GM18907 (cell line): Measurements from ENCODE around the gene ZGPAT.
"Not testable (repeated sequence)": the region's sequence is repeated elsewhere in the genome, so short reads cannot be mapped to it uniquely, and the experiment has no call there.

Experiments
- ATAC-seq: cut with Tn5 transposase; IDR thresholded peaks from one replicate; pipeline ENCODE4 v1.9.1; 2021; ENCODE audit warnings: mild to moderate bottlenecking, moderate library complexity; ENCODE audit not compliant: unreplicated experiment

ZGPAT gene

DNA sequence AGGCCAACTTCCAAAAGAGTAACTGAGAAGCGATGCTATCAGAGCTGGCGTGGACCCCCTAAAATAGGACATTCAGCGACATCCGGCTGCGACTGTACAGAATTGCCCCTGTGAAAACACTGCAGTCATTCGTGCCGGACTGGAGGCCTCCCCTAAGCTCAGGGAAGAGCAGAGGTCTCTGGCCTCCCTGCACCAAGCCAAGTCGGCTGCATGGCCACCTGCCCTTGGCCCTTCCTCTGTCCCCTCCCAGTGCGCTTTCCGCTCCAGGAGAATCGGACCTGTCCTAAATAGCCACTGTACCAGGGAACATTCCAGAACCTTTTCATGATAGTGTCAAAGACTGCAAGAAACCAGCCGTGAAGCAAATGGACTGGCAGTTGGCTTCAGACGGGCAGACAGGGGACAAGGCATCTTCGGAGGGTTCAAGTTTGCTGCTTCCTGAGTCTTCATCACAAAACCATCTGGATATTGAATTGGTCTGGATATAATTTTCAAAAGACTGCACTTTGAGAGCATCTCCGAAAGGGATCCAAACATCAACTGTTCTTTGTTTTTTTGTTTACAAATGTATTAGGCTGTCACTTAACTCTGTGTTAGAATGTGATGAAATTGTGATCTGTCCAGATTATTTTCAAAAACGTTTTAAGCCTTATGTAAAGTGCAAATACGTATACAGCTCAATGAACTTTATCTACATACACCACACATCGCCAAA, 48.3 kb downstream of the ZGPAT start:
- no peak for ATAC-seq

DNA sequence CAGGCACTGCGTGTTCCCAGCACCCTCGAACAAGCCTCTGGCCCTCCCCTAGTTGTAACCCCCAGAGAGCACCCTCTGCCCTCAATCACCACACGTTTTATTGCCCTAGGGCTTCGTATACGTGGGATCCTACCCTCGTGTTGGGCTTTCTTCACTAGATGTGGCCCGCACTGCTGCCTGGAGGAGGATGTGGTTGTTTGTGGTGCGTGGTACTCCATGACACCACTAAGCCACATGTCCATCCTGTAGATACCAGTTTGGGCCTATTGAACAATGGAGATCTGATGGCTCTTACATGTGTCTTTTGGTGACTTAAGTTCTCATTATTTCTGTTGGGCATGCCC, 48.8 kb downstream of the ZGPAT start:
- ATAC-seq = no peak

DNA sequence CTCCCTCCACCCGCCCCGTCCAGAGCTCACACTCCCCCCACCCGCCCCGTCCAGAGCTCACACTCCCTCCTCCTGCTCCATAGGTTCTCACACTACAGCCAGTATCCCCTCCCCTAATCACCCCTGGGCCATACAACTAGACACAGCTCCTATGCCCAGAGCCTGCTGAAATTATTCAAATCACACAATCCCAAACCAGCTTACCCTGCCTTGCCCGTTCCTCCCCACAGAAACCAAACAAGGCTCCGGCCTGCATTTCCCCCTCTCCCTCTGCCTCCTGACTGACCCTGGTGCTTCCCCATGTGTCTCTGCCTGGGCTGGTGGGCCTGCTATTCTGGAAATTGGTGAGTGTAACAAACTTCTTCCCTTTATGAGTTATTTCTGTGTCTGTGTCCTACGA, 50.3 kb downstream of the ZGPAT start:
- ATAC-seq = no peak

DNA sequence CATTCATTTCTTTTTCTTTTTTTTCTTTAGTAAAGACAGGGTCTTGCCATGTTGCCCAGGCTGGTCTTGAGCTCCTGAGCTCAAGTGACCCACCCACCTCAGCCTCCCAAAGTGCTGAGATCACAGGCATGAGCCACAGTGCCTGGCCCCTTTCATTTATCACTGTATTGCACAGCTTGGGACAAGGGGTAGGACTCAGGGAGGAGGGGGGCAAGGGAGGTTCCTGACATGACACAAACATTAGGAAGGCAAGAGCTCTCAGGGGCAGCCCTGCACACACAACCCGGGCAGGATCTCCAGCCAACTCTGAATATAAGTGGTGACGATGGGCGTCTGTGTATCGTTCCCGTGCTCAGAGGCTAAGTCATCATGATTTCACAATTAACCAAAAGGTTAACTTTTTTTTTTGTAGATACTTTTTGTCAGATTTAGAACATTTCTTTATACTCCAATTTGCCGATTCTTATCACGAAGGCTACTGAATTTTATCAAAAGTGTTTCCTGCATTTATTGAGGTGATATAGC, 51.6 kb downstream of the ZGPAT start:
- no peak for ATAC-seq

DNA sequence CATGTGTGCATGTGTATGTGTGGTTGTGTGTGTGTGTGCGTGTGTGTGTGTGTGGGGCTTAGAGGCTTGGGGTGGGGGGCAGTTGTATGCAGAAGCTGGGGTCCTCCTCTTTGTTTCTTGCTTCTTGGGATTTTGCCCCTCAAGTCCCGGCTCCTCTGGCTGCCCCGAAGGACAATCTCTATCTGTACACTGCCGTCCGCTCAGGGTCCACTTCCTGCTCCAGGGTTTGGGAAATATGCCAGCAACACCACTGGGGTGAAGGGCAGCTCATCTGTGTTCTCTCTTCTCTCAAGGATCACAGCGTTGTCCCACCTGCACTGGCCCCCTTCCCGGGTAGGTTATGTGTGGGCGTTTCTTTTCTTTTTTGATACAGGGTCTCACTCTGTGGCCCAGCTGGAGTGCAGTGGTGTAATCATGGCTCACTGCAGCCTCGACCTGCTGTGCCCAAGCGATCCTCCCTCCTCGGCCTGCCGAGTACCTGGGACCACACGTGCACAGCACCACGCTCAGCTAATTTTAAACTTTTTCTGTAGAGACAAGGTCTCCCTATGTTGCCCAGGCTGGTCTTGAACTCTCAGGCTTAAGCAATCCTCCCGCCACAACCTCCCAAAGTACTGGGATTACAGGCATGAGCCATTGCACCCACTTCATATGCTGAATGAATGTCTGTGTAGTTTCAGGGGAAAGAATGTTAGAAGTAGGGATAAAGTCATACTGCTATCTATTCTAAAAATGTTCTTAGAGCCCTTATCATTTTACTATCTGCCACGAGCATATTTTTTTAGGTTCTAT, 57.4 kb downstream of the ZGPAT start:
- ATAC-seq = no peak

DNA sequence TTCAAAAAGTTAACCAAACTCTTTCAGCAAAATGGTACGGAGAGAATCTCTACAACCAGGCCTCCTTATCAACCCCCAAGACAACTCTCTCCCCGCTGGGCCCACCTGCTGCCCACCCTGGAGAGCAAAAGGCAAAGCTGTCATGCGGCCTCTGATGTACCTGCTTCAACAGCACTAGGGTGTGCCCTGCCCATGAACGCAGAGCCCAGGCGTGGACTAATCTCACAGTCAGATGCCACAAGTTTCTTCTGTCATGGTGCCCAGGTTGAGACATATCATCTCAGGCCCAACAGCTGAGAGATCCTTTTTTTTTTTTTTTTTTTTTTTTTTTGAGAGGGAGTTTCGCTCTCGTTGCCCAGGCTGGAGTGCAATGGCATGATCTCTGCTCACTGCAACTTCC, 58.1 kb downstream of the ZGPAT start:
- no peak for ATAC-seq

DNA sequence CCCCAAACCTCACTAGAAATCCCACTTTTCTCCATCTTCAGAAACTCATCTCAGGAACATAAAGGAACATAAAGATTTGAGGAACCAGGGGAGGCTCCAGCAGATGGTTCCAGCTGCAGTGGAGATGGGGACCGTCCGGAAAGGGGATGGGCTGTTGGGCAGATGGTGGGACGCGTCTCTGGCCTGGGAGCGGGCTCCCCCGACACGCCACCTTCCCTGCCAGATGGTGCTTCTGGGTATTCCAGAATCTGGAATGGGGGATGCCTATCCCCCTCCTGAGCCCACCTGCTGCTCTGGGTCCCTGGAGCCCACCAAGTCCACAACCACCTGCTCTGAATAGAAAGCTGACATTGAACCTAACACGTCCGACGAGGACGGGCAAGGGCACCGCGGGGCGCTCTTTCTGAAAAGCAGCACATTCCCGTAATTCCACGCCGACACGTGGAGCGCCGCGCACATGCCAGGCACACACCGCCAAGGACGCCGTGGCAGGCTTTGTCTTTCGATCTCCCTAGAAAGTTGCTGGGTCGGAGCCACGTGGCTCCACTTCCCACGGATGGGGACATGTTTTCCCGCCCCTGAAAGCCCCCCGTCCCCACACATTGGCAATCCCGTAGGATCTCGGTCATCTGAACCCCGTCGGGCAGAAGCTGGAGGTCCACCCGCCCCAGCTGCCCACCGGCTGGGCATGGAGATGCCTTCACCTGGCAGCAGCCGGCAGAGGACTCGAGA, 59.0 kb downstream of the ZGPAT start:
- ATAC-seq = no peak

DNA sequence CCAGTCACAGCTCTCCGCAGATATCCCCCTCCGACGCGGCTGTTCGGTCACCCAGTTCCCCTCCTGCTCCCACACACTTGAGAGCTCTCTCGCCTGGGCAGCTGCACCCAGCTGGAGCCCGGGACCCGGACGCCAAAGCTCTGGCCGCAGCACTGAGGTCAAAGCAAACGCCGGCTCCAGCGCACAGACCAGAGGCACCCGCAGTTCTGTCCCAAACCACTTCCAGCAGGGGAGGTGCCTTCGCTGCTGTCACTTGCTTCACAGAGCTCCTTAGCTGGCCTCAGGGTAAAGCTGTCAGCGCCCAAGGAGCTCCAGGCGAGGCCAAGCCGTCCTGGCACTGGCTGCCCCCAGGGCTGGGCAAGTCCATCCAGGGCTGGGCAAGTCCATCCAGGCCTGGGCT, 59.6 kb downstream of the ZGPAT start:
- no peak for ATAC-seq

DNA sequence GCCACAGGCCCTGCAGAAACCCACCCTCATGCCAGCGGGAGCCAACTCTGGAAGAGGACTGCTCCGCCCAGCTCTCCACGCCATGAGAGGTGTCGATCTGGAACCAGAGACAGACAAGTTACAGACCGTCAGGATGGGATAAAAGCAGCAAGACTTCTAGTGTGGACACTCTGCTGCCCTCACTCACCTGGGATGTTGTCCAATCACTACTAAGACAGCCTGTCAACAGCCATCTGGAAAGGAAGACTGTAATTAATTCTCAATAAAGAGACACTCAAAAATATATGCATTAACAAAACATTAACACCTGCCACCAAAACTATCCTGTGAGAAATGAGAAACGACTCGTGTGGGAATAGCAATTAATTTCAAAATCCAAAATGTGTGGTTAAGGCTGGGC, 60.0 kb downstream of the ZGPAT start:
- ATAC-seq = no peak

DNA sequence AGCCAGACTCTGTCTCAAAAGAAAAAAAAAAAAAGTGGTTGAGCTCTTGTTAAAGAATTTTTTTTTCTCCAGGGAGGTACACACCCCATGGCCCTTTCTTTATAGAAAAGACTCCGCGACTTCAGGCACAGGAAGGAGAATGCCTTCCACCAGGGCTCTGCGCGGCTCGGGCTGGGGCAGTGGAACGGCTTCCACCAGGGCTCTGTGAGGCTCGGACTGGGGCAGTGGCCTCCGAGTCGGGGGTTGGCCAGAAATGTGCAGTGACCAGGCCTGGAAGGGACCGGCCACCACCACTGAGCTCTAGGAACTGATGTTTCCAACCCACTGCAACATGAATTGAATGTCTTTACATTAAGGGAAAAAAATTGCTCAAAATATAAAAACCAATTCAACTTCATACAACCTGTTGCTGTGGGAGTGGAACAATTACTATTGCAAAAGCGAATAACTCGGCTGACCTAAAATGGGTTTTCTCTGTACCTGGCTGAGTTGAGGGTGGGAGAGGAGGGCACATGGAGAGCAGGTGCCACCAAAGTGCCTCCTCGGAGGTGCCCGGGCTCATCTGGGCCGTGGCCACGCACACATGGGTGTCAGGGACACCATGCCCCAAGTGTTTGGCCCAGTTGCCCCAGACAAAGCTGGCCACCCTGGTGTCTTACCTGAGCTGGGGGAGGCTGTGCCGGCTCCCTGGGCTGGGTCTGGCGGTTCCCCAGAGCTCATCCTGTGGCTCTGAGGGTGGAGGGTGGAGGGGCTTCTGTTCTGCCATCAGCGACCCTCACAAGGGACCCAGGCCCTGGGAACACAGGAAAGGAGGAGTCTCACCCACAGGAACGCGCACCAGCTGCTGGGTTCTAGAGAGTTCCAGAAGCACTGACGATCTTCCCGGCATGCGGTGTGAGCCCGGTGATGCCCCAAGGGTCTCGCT, 61.0 kb downstream of the ZGPAT start:
- ATAC-seq = no peak

DNA sequence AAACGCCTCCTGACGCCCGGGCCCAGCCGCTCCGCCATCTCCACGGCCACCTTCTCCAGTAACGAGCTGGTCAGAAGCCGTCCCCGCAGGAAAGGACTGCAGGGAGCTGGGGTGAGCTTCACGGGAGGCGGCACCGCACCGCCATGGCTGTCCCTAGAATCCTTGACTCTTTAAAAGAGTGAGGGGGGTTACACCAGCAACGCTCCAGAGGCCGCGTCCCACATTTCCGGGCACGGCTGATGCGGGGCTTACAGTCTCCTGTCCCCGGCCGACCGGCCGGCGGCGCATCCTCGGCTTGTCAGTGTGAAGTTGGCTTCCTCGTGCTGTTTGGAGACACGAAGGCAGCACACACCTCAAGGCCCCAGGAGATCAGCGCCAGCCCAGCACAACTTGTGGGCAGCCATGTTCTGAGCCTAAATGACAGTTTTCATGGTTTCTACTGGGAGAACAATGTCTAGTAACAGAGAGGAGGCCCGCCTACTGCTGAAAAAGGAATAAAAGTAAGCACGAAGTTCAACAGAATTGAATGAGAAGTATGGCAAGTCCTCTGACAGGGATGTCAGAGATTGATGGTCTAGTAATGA, 62.1 kb downstream of the ZGPAT start:
- no peak for ATAC-seq

DNA sequence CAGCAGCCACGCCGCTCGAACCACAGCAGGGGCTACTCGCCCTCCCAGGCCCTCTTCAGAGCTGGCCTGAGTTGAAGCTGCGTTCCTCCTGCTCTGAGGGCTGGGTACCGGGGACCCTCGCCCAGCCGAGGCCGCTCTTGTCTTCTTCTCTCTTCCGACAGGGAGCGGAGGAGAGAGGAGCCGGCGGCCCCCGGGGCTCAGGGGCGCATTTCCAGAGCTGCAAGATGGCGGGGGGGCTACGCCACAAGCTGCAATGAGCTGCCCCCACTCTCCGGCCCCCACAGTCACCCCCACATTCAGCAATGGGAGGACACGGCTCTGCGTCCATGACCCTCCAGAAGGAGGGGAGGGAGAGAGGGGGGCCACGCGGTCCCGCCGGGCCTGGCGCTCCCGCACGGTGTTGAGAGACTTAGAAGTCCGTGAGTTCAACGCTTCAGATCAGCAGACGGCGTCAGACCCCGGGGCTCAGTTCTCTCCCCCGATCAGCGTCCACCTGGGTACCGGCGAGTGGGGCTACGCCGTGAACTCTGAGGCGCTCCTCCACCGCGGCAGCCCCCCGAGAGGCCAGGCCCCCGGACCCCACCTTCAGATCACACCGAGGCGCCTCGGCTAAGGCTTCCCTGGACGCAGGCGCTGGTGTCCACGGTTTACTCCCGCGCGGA, 63.3 kb downstream of the ZGPAT start:
- no peak for ATAC-seq

DNA sequence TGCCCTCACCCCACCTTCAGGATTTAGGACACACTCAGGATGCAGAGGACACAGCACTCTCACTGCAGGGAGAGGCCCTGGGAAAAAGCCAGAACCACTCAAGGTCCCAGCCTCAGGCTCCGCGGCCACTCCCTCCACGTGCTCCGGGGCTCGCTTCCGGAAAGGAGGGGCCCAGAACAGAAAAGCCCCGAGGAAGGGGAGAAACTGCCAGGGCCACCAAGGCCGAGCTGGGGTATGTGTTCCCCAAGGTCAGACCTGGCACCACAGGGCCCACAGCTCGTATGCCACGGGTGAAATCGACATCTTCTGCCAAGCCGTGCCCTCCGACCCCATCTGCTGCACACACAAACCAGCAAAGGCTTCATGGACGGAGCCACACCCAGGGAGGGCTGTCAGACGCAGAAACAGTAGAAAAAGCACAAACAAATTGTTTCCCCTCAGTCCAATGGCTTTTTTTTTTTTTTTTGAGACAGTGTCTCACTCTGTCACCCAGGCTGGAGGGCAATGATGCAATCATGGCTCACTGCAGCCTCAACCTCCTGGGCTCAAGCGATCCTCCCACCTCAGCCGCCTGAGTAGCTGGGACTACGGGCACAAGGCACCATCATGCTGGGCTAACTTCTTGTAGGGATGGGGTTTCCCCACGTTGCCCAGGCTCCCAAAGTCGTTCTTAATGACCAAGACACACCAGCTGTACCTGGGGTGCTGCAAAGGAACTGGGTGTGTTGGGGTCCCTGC, 65.1 kb downstream of the ZGPAT start:
- no peak for ATAC-seq

DNA sequence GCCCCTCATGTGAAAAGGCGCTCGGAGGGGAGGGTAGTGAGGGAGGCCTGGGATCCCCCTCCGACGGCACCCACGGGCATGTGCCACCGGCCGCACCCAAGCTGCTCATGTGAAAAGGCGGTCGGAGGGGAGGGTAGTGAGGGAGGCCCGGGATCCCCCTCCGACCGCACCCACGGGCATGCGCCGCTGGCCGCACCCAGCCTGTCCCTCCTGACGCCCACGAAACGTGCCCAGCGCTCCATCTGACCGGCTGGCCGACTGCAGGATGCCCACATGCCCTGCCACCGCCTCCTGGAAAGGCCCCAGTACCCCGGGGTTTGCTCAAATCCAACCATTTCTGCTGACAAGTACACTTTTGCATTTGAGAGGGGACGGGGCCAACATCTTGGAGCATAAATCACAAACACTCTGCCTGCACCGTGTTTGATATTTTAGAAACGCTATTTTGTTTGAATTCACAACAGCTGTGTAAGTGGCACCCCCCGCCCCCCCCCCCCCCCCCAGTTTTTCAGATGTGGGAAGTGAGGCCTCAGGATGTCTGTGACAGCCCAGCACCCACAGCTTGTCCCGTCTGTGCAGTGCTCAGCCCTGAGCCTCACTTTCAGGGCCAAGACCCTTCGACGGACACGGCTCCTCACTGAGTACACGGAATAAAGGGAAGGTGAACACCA, 65.9 kb downstream of the ZGPAT start:
- no peak for ATAC-seq

DNA sequence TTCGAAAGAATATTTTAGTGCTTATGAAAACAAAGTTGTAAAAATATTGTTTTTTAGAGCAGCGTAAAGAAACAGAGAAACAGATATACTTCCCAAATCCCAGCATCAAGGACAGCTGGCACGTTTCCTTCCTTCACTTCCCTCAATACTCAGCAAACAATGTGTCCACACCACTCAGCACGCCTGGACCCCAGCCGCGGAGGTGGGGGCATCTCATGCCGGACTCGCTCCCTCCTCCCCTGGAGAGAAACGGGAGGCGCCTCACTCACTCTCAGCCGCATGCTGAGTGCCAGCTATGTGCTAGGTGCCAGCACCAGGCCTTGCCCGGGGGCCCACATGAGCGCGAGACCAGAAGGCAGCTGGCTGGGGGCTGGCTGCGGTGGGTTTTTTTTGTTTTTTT, 66.5 kb downstream of the ZGPAT start:
- ATAC-seq = no peak

DNA sequence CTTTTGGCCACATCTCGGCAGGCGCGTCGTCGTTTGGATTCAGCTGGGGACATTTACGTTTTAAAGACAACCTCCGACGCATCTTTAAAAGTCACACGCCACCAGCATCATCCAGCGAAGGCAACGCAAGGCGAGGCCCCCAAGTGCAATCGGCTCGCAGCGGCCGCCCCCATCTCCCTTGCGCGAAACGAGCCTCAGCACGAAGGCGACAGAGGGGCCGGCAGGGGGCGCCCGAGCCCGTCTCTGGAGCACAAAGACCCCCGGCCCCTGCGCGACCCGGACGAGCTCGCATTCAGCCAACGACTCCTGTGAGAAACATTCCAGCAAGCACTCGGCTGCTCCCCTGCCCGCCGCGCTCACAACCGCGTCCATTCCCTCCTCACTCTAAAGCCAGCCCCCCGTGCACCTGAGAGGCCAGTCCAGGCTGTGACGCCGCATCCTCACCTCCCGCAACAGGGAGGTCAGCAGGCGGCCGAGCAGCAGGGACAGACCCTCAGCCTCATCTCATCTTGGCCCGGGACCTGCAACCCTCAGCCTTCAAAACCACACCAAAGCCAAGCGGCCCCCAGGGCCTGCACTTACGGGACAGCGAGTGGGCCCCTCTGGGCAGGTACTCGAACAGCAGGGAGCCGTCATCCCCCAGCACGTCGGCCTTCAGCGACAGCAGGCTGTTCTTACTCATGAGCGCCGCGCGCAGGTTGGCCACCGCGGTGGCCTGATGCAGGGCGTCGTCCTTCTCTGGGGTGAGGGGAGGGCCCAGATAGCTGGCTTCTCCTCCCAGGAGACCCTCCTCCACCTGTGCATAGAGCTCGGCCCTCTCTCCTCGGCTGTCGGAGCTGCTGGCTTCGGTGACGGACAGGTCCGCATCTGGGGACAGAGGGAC, 67.5 kb downstream of the ZGPAT start:
- no peak for ATAC-seq

DNA sequence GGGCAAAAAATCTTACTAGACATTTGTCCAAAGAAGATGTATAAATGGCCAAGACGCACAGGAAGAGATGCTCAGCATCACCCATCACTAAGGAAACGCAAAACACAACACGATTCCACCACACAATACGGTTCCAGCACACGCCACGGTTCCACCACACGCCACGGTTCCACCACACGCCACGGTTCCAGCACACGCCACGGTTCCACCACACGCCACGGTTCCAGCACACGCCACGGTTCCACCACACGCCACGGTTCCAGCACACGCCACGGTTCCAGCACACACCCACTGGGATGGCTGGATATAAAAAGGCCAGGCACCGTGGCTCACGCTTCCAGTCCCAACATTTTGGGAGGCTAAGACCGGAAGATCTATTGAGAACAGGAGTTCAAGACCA, 69.0 kb downstream of the ZGPAT start:
- not testable (repeated sequence) for ATAC-seq

DNA sequence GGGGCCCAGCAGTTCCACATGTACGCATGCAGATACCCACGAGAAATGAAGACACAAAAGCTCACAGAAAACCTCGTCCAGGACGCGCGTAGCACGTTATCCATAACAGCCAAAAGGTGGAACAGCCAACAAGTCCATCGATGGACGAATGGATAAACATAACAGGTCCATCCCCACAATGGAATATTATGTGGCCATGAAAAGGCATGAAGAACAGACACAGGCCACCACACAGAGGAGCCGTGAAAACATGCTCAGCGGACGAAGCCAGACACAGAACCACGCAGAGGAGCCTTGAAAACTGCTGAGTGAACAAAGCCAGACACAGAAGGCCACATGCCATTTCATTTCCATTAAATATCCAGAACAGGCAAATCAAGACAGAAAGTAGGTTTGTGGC, 69.8 kb downstream of the ZGPAT start:
- ATAC-seq = no peak
